ENCODE data around the gene XPNPEP2.

DNA sequence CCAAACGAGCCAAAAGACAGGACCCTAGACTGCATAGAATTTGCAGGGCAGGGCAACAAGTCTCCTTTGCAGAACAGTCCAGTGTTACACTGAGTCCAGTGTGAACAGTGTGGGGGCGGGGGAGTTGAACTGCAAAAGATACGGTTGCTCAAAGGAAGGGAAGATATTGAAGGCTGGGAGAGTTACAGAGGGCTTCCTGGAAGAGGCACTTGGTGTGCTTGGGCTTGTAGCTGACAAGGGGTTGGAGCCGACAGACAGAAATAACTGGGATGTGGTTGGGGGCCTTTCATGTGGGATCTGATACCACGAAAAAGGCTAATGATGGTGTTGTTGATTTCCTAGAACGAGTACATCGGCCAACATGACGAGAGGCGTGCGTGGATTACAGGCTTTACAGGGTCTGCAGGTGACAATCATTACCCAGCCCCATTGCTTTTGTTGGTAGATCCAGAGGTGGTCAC, 6.1 kb downstream of the XPNPEP2 start:
- TF ChIP-seq GATA2 (IDR thresholded peaks at IDR 0.05; ENCODE audit: low read depth, low read length) (no peak), GATA3 (IDR thresholded peaks at IDR 0.05; ENCODE audit: low read depth, low read length) (no peak)
